ENCODE data around the gene OSBPL2. TPM values are rescaled to one million over a fixed set of nuclear protein-coding genes. Genes with fewer than 3 reads are reported as not detected.
A peak's percentile ranks its signal among the peaks of the same experiment; 100 is the strongest.

OSBPL2 gene
- total RNA-seq (32.7 and 33.0 TPM in 2 replicates), polyA plus RNA-seq (10.5 and 13.1 TPM in 2 replicates), polyA minus RNA-seq (54.3 and 61.9 TPM in 2 replicates), Bru-seq, nascent RNA (percentile 57 among the genes with signal in this experiment), BruChase-seq, experiment 1, labeled RNA remaining after a 6-hour chase (percentile 58 among the genes with signal in this experiment), BruChase-seq, experiment 2, labeled RNA remaining after a 2-hour chase (percentile 62 among the genes with signal in this experiment)
- polyA plus RNA-seq (2011; cell fraction: cytosol; rRNA removed) = 11.1 and 11.5 TPM in 2 replicates
- polyA plus RNA-seq (2011; cell fraction: nucleus; rRNA removed) = 43.1 and 57.0 TPM in 2 replicates
- 19.7 and 21.3 TPM in 2 replicates for polyA plus RNA-seq (2012)
- polyA minus RNA-seq (2011; cell fraction: cytosol; rRNA and poly(A)+ RNA removed) = 8.5 TPM
- 27.6 and 40.9 TPM in 2 replicates for polyA minus RNA-seq (2011; cell fraction: nucleus; rRNA and poly(A)+ RNA removed)
- long read RNA-seq, full-length matches to known transcripts = 44 of 56 reads
- long read RNA-seq, partial matches to known transcripts = 3 of 56 reads
- long read RNA-seq, other reads (novel, unspliced or antisense) = 9 of 56 reads

GRCh38 chr20:62237801-62238568, at the start of gene OSBPL2:
TSS of gene OSBPL2 (plus strand) at chr20:62238521. CDS start at chr20:62256185, 17,664 bp downstream.
- Histone ChIP-seq H3K27me3 (ENCODE audit: control insufficient read depth in 2 of 2, insufficient read depth in 2 of 2, low read length in 2 of 2) (no peaks in the 10 kb centered on the region), H3K79me2 (ENCODE audit: control insufficient read depth, insufficient read depth, low read length) (peaks cover 3% of the 10 kb centered on the region), H3K9me3 (replicated peaks; ENCODE audit: control insufficient read depth, insufficient read depth, low read length) (no peaks in the 10 kb centered on the region), H3K9me1 (replicated peaks; ENCODE audit: control insufficient read depth, extremely low read depth, insufficient read depth, low read length) (no peaks in the 10 kb centered on the region), H3K4me1 (ENCODE audit: control insufficient read depth, extremely low read depth, insufficient read depth, low read length) (peaks cover 5% of the 10 kb centered on the region), H3K4me2 (ENCODE audit: insufficient read depth, low read length) (peak within 1 kb of the TSS; percentile 36), H3K27ac (ENCODE audit: insufficient read depth, low read depth, low read length) (no peak within 1 kb of the TSS), H4K20me1 (replicated peaks; ENCODE audit: control insufficient read depth, extremely low read depth, insufficient read depth, low read length) (no peaks in the 10 kb centered on the region), H3K36me3 (ENCODE audit: control insufficient read depth in 2 of 2, extremely low read depth in 1 of 2, insufficient read depth in 2 of 2, low read length in 2 of 2) (no peaks in the 10 kb centered on the region), H3K9ac (replicated peaks; ENCODE audit: extremely low read depth, insufficient read depth, low read length) (no peak within 1 kb of the TSS), H2AFZ (ENCODE audit: low read depth, low read length) (peak within 1 kb of the TSS; percentile 37), H3K4me3 (replicated peaks in 1 of 3; ENCODE audit: insufficient read depth in 1 of 3, low read depth in 1 of 3, low read length in 3 of 3) (peak within 1 kb of the TSS in 2 of 3 experiments; percentile 20 to 74)
- DNase-seq (ENCODE audit: low read depth, low spot score) (peak; percentile 99), FAIRE-seq (peak; percentile 99)
- BruUV-seq (replicated peaks) = no TSS peak
- intact Hi-C loops (cut with micrococcal nuclease) = loop anchor here (1.0 to 2.0 kb wide), 5 partner anchors 18 to 149 kb away; partner anchors contain the start of genes ADRM1, HRH3 and RPS21
- dilution Hi-C loops (cut with MboI; ENCODE audit: extremely low pct_ligation_motif_present, low sequenced_read_pairs) = no loop called here
- ChIA-PET CTCF (no interaction called here), POLR2A (no interaction called here)
- TF ChIP-seq POLR2AphosphoS5 (IDR thresholded peaks at IDR 0.05; ENCODE audit: insufficient read depth, low read depth, low read length) (peak; percentile 20), GATA2 (IDR thresholded peaks at IDR 0.05; ENCODE audit: insufficient read depth, insufficient read length, low read depth, low read length) (no peak)

GRCh38 chr20:62190639-62191411, 47.5 kb upstream of the OSBPL2 start:
- CTCF ChIA-PET = no interaction called here
- POLR2A ChIA-PET = no interaction called here
- H3K36me3 ChIP-seq (ENCODE audit: control insufficient read depth in 2 of 2, extremely low read depth in 1 of 2, insufficient read depth in 2 of 2, low read length in 2 of 2) = peaks cover 2 to 9% of the 10 kb centered on the region in 2 experiments
- H3K9me1 ChIP-seq (replicated peaks; ENCODE audit: control insufficient read depth, extremely low read depth, insufficient read depth, low read length) = no peaks in the 10 kb centered on the region
- no peak for TF ChIP-seq CTCF (IDR thresholded peaks at IDR 0.05; ENCODE audit: extremely low read depth in 1 of 2, insufficient read depth in 1 of 2, low read depth in 1 of 2, low read length in 2 of 2)
- TF ChIP-seq POLR2AphosphoS5 (IDR thresholded peaks at IDR 0.05; ENCODE audit: insufficient read depth, low read depth, low read length) = no peak
- TF ChIP-seq EZH2 (IDR thresholded peaks at IDR 0.05; ENCODE audit: borderline replicate concordance, low read depth, low read length, severe bottlenecking) = no peak
- no peak for TF ChIP-seq FOS (IDR thresholded peaks at IDR 0.05; ENCODE audit: borderline replicate concordance, insufficient read depth, low read length)
- no peak for TF ChIP-seq MAX (IDR thresholded peaks at IDR 0.05; ENCODE audit: insufficient read depth, insufficient read length)
- no peak for TF ChIP-seq JUN (IDR thresholded peaks at IDR 0.05; ENCODE audit: borderline replicate concordance, insufficient read depth, insufficient read length, low read depth)
- TF ChIP-seq POLR2A (IDR thresholded peaks at IDR 0.05; ENCODE audit: low read depth, low read length) = no peak
- no peak for TF ChIP-seq GATA2 (IDR thresholded peaks at IDR 0.05; ENCODE audit: insufficient read depth, insufficient read length, low read depth, low read length)
- TF ChIP-seq MYC (IDR thresholded peaks at IDR 0.05; ENCODE audit: low read depth, low read length) = no peak
- H3K9me3 ChIP-seq (replicated peaks; ENCODE audit: control insufficient read depth, insufficient read depth, low read length) = no peaks in the 10 kb centered on the region
- H3K9ac ChIP-seq (replicated peaks; ENCODE audit: extremely low read depth, insufficient read depth, low read length) = no peak overlapping the region
- H3K4me1 ChIP-seq (ENCODE audit: control insufficient read depth, extremely low read depth, insufficient read depth, low read length) = peaks cover 12% of the 10 kb centered on the region
- dilution Hi-C loops (cut with MboI; ENCODE audit: extremely low pct_ligation_motif_present, low sequenced_read_pairs) = no loop called here
- H3K4me2 ChIP-seq (ENCODE audit: insufficient read depth, low read length) = no peak overlapping the region
- no peaks in the 10 kb centered on the region for H3K27me3 ChIP-seq (ENCODE audit: control insufficient read depth in 2 of 2, insufficient read depth in 2 of 2, low read length in 2 of 2)
- intact Hi-C loops (cut with micrococcal nuclease) = no loop called here
- H2AFZ ChIP-seq (ENCODE audit: low read depth, low read length) = no peak overlapping the region
- no peaks in the 10 kb centered on the region for H4K20me1 ChIP-seq (replicated peaks; ENCODE audit: control insufficient read depth, extremely low read depth, insufficient read depth, low read length)
- H3K4me3 ChIP-seq (replicated peaks in 1 of 3; ENCODE audit: insufficient read depth in 1 of 3, low read depth in 1 of 3, low read length in 3 of 3) = no peak overlapping the region
- H3K27ac ChIP-seq (ENCODE audit: insufficient read depth, low read depth, low read length) = no peak overlapping the region
- DNase-seq (ENCODE audit: low read depth, low spot score) (no peak), FAIRE-seq (no peak)
- BruUV-seq (replicated peaks) = no TSS peak
- H3K79me2 ChIP-seq (ENCODE audit: control insufficient read depth, insufficient read depth, low read length) = peaks cover 12% of the 10 kb centered on the region

Data from endothelial cell of umbilical vein (primary cell).